Measurements from ENCODE around the gene KLK8.

Gene KLK8

DNA sequence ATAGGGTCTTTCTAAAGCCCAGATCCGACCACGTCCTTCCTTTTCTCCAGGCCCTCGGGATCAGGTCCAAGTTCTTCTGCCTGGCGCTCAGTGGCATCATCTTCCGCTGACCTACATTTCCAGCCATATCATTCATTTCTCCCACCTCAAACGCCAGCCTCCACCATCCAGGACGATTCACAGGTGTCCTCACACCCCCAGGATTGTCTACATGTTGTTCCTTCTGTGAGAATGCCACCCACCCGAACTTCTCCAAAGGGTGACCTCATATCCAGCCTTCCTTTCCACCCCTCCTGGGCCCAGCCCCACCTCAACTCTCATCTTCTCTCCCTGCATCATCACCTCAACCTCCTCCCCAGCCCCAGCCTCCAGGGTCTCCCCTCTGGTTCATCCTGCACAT, 43.8 kb downstream of the KLK8 start:
- TF ChIP-seq, protein P1, sequence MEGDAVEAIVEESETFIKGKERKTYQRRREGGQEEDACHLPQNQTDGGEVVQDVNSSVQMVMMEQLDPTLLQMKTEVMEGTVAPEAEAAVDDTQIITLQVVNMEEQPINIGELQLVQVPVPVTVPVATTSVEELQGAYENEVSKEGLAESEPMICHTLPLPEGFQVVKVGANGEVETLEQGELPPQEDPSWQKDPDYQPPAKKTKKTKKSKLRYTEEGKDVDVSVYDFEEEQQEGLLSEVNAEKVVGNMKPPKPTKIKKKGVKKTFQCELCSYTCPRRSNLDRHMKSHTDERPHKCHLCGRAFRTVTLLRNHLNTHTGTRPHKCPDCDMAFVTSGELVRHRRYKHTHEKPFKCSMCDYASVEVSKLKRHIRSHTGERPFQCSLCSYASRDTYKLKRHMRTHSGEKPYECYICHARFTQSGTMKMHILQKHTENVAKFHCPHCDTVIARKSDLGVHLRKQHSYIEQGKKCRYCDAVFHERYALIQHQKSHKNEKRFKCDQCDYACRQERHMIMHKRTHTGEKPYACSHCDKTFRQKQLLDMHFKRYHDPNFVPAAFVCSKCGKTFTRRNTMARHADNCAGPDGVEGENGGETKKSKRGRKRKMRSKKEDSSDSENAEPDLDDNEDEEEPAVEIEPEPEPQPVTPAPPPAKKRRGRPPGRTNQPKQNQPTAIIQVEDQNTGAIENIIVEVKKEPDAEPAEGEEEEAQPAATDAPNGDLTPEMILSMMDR (IDR thresholded peaks at IDR 0.05; ENCODE audit: insufficient read depth, low read depth, low read length, missing control alignments): no peak
- no peak overlapping the region for H3K4me3 ChIP-seq (ENCODE audit: low read depth, low read length)
- no peak for DNase-seq (ENCODE audit: low read depth)

DNA sequence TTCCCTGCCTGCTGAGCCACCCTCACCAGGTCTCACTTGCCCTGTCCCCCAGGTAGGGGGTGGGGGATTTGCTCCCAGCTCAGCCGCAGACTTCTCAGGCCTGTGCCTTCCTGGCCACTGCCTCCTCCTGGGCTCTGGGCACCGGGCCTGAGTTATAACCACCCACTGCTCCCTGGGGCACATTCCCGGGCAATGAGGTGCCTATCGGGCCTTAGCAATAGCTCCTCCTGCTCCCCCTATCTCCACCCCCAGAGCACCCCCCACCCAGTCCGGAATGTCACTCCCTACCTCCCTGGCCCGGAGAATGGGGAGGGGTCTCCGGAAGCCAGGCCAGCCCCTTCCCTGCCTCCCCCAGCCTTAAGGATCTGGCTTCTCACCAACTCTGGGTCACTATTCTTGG, 48.5 kb downstream of the KLK8 start, which contains the start of gene KLK5:
Gene KLK5 (minus strand): TSS at position 129 of the 400 bp plus-strand sequence. CDS start 381 bp downstream, outside the sequence.
- no peak for DNase-seq (ENCODE audit: low read depth)

DNA sequence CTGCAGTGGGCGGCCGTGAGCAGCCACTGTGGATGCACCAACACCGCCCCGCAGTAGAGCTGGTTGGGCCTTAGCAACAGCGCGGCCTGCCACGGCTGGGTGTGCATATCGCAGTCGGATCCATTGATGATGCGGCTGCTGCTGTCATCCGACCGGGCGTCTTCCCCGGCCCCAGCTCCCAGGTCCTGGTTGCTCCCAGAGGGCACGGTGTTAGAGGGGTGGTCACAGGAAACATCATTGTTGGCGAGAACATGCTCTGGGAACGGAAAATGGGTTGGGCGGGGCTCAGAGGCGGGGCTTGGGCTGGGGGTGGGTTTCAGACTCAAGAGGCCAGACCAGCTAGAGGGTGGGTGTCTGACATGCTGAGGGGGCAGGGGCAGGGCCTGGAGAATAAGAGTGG, 51.5 kb downstream of the KLK8 start:
- no peak overlapping the region for H3K4me3 ChIP-seq (ENCODE audit: low read depth, low read length)
- TF ChIP-seq, protein P1 (IDR thresholded peaks at IDR 0.05; ENCODE audit: insufficient read depth, low read depth, low read length, missing control alignments): no peak
- DNase-seq (ENCODE audit: low read depth): no peak

More for the DNA sequence above, 48.5 kb downstream of the KLK8 start, which contains the start of gene KLK5:
- H3K4me3 ChIP-seq (ENCODE audit: low read depth, low read length): no peak within 1 kb of the TSS
- TF ChIP-seq, protein P1 (IDR thresholded peaks at IDR 0.05; ENCODE audit: insufficient read depth, low read depth, low read length, missing control alignments): no peak

DNA sequence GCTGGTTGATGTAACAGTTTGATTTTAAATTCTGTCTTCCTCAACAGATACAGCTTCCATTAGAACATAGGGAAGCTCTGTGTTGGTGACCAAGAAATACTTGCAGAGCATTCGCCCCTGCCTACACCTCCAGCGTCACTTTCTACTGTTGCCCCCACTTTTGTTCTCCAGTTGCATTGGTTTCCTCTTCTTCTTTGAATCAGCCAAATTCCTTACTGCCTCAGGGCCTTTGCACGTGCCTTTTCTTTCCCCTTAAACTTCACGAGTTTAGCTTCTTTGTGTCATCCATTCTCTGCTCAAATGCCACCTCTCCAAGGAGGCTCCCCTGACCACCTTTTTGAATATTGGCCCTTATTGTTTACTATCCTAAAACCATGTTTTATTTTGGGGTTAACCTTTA, 54.3 kb downstream of the KLK8 start:
- H3K4me3 ChIP-seq (ENCODE audit: low read depth, low read length): no peak overlapping the region
- no peak for DNase-seq (ENCODE audit: low read depth)
- TF ChIP-seq, protein P1 (IDR thresholded peaks at IDR 0.05; ENCODE audit: insufficient read depth, low read depth, low read length, missing control alignments): no peak
